ENCODE results near the gene ERN2. TPM values are rescaled to one million over a fixed set of nuclear protein-coding genes. Genes with fewer than 3 reads are reported as not detected.

The ERN2 gene
- total and polyA plus RNA-seq, 2 donors (not counting 1 experiment from before 2014, with no cell fraction given) = 0.83 TPM; not detected in 1

GRCh38 chr16:23705517-23705902, 7.5 kb downstream of the ERN2 start:
- DNase-seq (ENCODE audit: low read depth in 2 of 2) = no peak
- H3K36me3 ChIP-seq (ENCODE audit: control insufficient read depth, insufficient read depth, low read length) = no peaks in the 10 kb centered on the region
- no peaks in the 10 kb centered on the region for H3K9me3 ChIP-seq (ENCODE audit: control insufficient read depth, insufficient read depth, low read depth, low read length)
- no peaks in the 10 kb centered on the region for H4K20me1 ChIP-seq (ENCODE audit: control insufficient read depth, extremely low read depth, insufficient read depth, low read length)
- H3K4me1 ChIP-seq (ENCODE audit: control insufficient read depth, extremely low read depth, insufficient read depth, low read length) = no peaks in the 10 kb centered on the region
- H2AFZ ChIP-seq (ENCODE audit: low read length) = no peak overlapping the region
- TF ChIP-seq CTCF (conservative IDR thresholded peaks at IDR 0.05 in 1 of 2, IDR thresholded peaks at IDR 0.05 in 1 of 2; ENCODE audit: low read depth in 1 of 2, low read length in 2 of 2) = no peak
- TF ChIP-seq EZH2 (IDR thresholded peaks at IDR 0.05; ENCODE audit: low read length, missing control alignments) = no peak
- H3K9ac ChIP-seq (ENCODE audit: insufficient read depth, low read length) = no peak overlapping the region
- no peaks in the 10 kb centered on the region for H3K79me2 ChIP-seq (ENCODE audit: control insufficient read depth, insufficient read depth, low read length)
- no peak overlapping the region for H3K4me2 ChIP-seq (ENCODE audit: extremely low read depth, insufficient read depth, low read length)
- no peak overlapping the region for H3K27ac ChIP-seq (ENCODE audit: insufficient read depth, low read length)
- no peak overlapping the region for H3K4me3 ChIP-seq (replicated peaks in 1 of 4; ENCODE audit: control extremely low read depth in 1 of 4, insufficient read depth in 1 of 4, low read depth in 3 of 4, low read length in 4 of 4)
- H3K27me3 ChIP-seq (ENCODE audit: control insufficient read depth, insufficient read depth, low read length) = peaks cover 7% of the 10 kb centered on the region

- Histone ChIP-seq H3K4me1 (ENCODE audit: control insufficient read depth, extremely low read depth, insufficient read depth, low read length) (no peaks in the 10 kb centered on the region), H3K9me3 (ENCODE audit: control insufficient read depth, insufficient read depth, low read depth, low read length) (no peaks in the 10 kb centered on the region), H3K79me2 (ENCODE audit: control insufficient read depth, insufficient read depth, low read length) (no peaks in the 10 kb centered on the region), H3K36me3 (ENCODE audit: control insufficient read depth, insufficient read depth, low read length) (no peaks in the 10 kb centered on the region), H4K20me1 (ENCODE audit: control insufficient read depth, extremely low read depth, insufficient read depth, low read length) (no peaks in the 10 kb centered on the region), H3K27me3 (ENCODE audit: control insufficient read depth, insufficient read depth, low read length) (peaks cover 6% of the 10 kb centered on the region), H3K9ac (ENCODE audit: insufficient read depth, low read length) (no peak overlapping the region), H2AFZ (ENCODE audit: low read length) (no peak overlapping the region), H3K4me3 (replicated peaks in 1 of 4; ENCODE audit: control extremely low read depth in 1 of 4, insufficient read depth in 1 of 4, low read depth in 3 of 4, low read length in 4 of 4) (no peak overlapping the region), H3K27ac (ENCODE audit: insufficient read depth, low read length) (no peak overlapping the region), H3K4me2 (ENCODE audit: extremely low read depth, insufficient read depth, low read length) (no peak overlapping the region)
- DNase-seq (ENCODE audit: low read depth in 2 of 2) = no peak
- no peak for TF ChIP-seq EZH2 (IDR thresholded peaks at IDR 0.05; ENCODE audit: low read length, missing control alignments)
- TF ChIP-seq CTCF (conservative IDR thresholded peaks at IDR 0.05 in 1 of 2, IDR thresholded peaks at IDR 0.05 in 1 of 2; ENCODE audit: low read depth in 1 of 2, low read length in 2 of 2) = no peak
These were observed 8.1 kb downstream of the ERN2 start for GRCh38 chr16:23704772-23705516.

GRCh38 chr16:23702951-23703350, 10.1 kb downstream of the ERN2 start:
- H3K4me1 ChIP-seq (ENCODE audit: control insufficient read depth, extremely low read depth, insufficient read depth, low read length) = no peaks in the 10 kb centered on the region
- no peaks in the 10 kb centered on the region for H3K9me3 ChIP-seq (ENCODE audit: control insufficient read depth, insufficient read depth, low read depth, low read length)
- H3K9ac ChIP-seq (ENCODE audit: insufficient read depth, low read length) = no peak overlapping the region
- no peak overlapping the region for H3K4me3 ChIP-seq (replicated peaks in 1 of 4; ENCODE audit: control extremely low read depth in 1 of 4, insufficient read depth in 1 of 4, low read depth in 3 of 4, low read length in 4 of 4)
- H3K79me2 ChIP-seq (ENCODE audit: control insufficient read depth, insufficient read depth, low read length) = no peaks in the 10 kb centered on the region
- no peak overlapping the region for H2AFZ ChIP-seq (ENCODE audit: low read length)
- H3K4me2 ChIP-seq (ENCODE audit: extremely low read depth, insufficient read depth, low read length) = no peak overlapping the region
- no peak for DNase-seq (ENCODE audit: low read depth in 2 of 2)
- H3K27ac ChIP-seq (ENCODE audit: insufficient read depth, low read length) = no peak overlapping the region
- H4K20me1 ChIP-seq (ENCODE audit: control insufficient read depth, extremely low read depth, insufficient read depth, low read length) = no peaks in the 10 kb centered on the region
- H3K27me3 ChIP-seq (ENCODE audit: control insufficient read depth, insufficient read depth, low read length) = no peaks in the 10 kb centered on the region
- TF ChIP-seq CTCF (conservative IDR thresholded peaks at IDR 0.05 in 1 of 2, IDR thresholded peaks at IDR 0.05 in 1 of 2; ENCODE audit: low read depth in 1 of 2, low read length in 2 of 2) = no peak
- TF ChIP-seq EZH2 (IDR thresholded peaks at IDR 0.05; ENCODE audit: low read length, missing control alignments) = no peak
- H3K36me3 ChIP-seq (ENCODE audit: control insufficient read depth, insufficient read depth, low read length) = no peaks in the 10 kb centered on the region

Data from fibroblast of lung (primary cell).